GM21360 (cell line): Measurements from ENCODE around the gene SH3BGRL2.
"Not testable (repeated sequence)": the region's sequence is repeated elsewhere in the genome, so short reads cannot be mapped to it uniquely, and the experiment has no call there.

Experiments
- ATAC-seq: cut with Tn5 transposase; IDR thresholded peaks from one replicate; pipeline ENCODE4 v1.9.1; 2021; ENCODE audit warnings: mild to moderate bottlenecking, moderate library complexity; ENCODE audit not compliant: unreplicated experiment

SH3BGRL2 gene

GRCh38 chr6:79647741-79648140 lies 16.6 kb downstream of the SH3BGRL2 start:
- ATAC-seq = no peak

GRCh38 chr6:79648328-79648727 lies 17.2 kb downstream of the SH3BGRL2 start:
- no peak for ATAC-seq

GRCh38 chr6:79649016-79649415 lies 17.9 kb downstream of the SH3BGRL2 start:
- ATAC-seq = no peak

- no peak for ATAC-seq
Observed at GRCh38 chr6:79650950-79651349, 19.8 kb downstream of the SH3BGRL2 start.

GRCh38 chr6:79656134-79656533 lies 25.0 kb downstream of the SH3BGRL2 start:
- no peak for ATAC-seq

GRCh38 chr6:79657238-79657637 lies 26.1 kb downstream of the SH3BGRL2 start:
- no peak for ATAC-seq

GRCh38 chr6:79663655-79664054 lies 32.5 kb downstream of the SH3BGRL2 start:
- ATAC-seq = not testable (repeated sequence)

GRCh38 chr6:79665725-79666551 lies 34.8 kb downstream of the SH3BGRL2 start:
- no peak for ATAC-seq

GRCh38 chr6:79666634-79667033 lies 35.5 kb downstream of the SH3BGRL2 start:
- no peak for ATAC-seq

- ATAC-seq = no peak
Observed at GRCh38 chr6:79668381-79668780, 37.3 kb downstream of the SH3BGRL2 start.

GRCh38 chr6:79669766-79670165 lies 38.6 kb downstream of the SH3BGRL2 start:
- no peak for ATAC-seq

GRCh38 chr6:79670789-79671188 lies 39.7 kb downstream of the SH3BGRL2 start:
- ATAC-seq = no peak

- ATAC-seq = no peak
Observed at GRCh38 chr6:79671600-79672266, 40.6 kb downstream of the SH3BGRL2 start.

- ATAC-seq = no peak
Observed at GRCh38 chr6:79672631-79673111, 41.5 kb downstream of the SH3BGRL2 start.

- no peak for ATAC-seq
Observed at GRCh38 chr6:79673947-79674346, 42.8 kb downstream of the SH3BGRL2 start.

GRCh38 chr6:79676785-79677736 lies 45.9 kb downstream of the SH3BGRL2 start:
- no peak for ATAC-seq

- not testable (repeated sequence) for ATAC-seq
Observed at GRCh38 chr6:79682682-79683081, 51.6 kb downstream of the SH3BGRL2 start.

- ATAC-seq = no peak
Observed at GRCh38 chr6:79684876-79685275, 53.7 kb downstream of the SH3BGRL2 start.

- ATAC-seq = no peak
Observed at GRCh38 chr6:79686707-79687309, 55.7 kb downstream of the SH3BGRL2 start.

- ATAC-seq = no peak
Observed at GRCh38 chr6:79687759-79688158, 56.6 kb downstream of the SH3BGRL2 start.

- no peak for ATAC-seq
Observed at GRCh38 chr6:79694156-79694555, 63.0 kb downstream of the SH3BGRL2 start.
